ENCODE results near the gene LRRC10B.

GRCh38 chr11:61505640-61506155 lies 2.9 kb upstream of the LRRC10B start:
- TF ChIP-seq CTCF (IDR thresholded peaks at IDR 0.05) (no peak), POLR2A (IDR thresholded peaks at IDR 0.05) (no peak)

Measured in thyroid gland (tissue), 4 donors.